ENCODE data around the gene PRDM15.

PRDM15 gene

GRCh38 chr21:41864311-41865001 lies 14.7 kb downstream of the PRDM15 start:
- DNase-seq (ENCODE audit: low read depth, low spot score) = no peak

DNA sequence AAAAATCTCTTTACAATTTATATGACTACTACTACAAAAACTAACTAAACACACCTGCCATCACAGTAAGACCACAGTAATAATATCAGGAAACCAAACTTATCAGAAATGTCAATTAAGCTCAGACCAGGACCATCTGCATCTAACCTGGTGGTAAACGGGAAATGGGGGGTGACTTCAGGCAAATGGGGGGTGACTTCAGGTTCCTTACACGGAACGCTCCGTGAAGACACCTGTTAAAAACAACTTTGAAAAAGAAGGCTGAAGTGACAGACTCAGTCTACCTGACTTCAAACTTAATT lies 15.8 kb downstream of the PRDM15 start:
- no peak for DNase-seq (ENCODE audit: low read depth, low spot score)

GRCh38 chr21:41861987-41862386 lies 17.2 kb downstream of the PRDM15 start:
- no peak for DNase-seq (ENCODE audit: low read depth, low spot score)

GRCh38 chr21:41861255-41861654 lies 17.9 kb downstream of the PRDM15 start:
- no peak for DNase-seq (ENCODE audit: low read depth, low spot score)

DNA sequence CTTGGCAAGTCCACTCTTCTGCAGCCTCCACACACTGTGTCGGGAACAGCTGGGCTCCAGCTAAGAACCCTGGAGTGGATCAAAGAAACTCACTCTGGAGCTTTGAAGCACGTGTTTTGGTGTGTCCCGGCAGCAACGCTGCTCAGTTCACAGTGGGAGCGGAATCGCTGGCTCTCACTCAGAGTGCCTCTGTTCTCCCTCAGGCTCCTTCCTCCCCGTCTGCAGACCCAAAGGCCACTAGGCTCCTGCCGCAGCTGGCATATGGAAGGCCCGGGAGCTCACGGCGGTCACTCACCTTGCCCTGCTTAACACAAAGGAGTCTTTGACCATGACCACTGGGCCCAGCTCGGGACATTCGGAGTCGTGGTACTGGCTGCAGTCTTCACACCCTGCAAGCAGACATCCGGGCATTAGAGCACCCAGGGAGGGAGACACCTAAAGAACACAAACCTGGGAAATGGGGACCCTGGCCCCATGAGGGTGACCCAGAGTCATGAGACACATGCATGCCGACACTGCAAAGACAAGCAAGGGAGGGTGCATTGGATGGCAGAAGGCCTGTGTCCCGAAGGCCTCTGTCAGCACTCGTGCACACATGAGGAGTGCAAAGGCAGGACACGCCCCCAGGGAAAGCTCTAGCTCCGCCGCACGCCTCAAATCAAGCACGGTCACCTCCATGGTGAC lies 19.7 kb downstream of the PRDM15 start:
- DNase-seq (ENCODE audit: low read depth, low spot score) = no peak

GRCh38 chr21:41858466-41859296 lies 20.5 kb downstream of the PRDM15 start:
- no peak for DNase-seq (ENCODE audit: low read depth, low spot score)

DNA sequence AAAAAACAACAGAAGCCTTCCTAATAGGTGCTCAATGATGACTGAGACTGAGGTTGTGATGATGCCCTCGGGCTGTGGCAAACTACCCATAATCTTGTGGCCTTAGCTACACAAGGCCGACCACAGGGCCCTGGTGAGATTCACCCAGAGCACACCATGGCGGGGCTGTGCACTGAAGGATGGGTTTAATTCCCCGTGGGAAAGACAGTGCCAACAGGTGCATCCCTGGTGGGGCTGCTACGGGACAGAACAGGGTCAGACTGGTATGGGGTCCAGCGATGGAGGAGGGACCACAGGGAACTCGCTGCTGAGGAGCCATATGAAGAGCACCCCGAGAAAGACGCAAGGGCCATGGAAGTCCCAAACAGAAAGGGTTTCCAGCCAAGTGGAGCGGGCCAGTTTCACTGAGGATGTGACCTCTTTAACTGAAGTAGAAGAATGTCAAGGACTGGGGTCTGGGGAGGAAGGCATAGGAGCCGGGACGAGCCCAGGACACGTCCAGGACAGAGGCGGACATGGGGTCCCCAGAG lies 21.3 kb downstream of the PRDM15 start:
- DNase-seq (ENCODE audit: low read depth, low spot score) = no peak

GRCh38 chr21:41856572-41856971 lies 22.6 kb downstream of the PRDM15 start:
- DNase-seq (ENCODE audit: low read depth, low spot score) = no peak

DNA sequence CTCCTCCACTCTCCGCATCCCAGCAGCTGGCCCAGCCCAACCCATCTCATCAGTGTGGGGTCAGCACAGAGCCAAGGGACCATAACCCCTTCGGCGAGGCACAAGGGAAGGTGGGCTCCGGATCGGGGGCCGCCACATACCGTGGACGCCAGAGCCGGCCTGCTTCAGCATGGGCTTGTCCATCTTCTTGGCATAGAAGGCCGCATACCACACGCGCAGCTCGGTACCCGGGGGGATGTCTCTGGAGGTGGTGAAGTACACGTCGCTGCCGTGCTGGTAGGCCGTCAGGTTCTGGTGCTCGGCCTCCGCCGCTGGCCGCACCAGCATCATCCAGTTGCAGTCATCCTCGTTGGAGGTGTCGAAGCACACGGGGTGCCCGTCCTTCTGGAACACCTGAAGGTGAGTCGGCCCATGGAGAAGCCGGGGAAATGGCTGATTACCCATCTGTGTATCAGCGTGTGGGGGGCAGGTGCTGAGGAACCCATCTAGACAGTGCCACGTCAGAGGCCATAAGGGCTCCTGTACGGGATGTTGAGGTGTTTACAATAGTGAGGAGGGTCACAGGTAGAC lies 24.6 kb downstream of the PRDM15 start:
- DNase-seq (ENCODE audit: low read depth, low spot score) = no peak

- DNase-seq (ENCODE audit: low read depth, low spot score) = no peak
These were observed 26.2 kb downstream of the PRDM15 start for GRCh38 chr21:41852929-41853320.

DNA sequence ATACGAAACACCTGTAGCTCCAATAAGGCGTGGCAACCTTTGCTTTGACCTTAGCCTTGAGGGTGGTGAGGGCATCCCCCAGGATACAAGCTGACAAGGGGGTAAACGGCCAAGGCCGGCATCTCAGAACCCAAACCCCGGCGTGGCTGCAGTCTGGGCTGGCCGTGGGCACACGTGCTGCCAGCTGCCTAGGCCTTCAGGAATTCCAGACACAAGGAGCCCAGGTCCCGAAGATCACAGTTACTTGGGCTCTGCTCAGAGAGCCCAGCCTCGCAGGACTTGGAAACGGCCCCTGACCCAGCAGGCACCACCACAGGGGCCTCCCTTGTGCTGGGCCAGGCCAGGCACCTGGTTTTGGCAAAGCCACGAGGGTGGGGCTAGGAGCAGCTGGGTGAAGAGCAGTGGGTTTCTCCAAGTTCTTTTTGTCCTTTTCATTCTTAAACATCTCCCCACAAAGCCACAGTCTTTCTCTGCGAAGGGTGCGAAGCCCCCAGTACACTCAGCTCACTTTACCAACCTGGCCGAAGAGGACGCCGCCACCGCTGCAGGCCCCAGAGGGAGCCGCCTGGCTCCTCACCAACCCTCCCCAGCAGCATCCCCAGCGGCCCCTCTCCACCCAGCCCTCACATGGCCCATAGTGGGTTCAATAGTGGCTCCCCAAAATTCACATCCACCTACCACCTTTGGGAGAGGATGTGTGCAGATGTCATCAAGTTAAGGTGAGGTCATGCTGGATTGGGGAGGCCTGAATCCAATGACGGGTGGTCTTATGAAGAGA lies 26.8 kb downstream of the PRDM15 start:
- no peak for DNase-seq (ENCODE audit: low read depth, low spot score)

DNA sequence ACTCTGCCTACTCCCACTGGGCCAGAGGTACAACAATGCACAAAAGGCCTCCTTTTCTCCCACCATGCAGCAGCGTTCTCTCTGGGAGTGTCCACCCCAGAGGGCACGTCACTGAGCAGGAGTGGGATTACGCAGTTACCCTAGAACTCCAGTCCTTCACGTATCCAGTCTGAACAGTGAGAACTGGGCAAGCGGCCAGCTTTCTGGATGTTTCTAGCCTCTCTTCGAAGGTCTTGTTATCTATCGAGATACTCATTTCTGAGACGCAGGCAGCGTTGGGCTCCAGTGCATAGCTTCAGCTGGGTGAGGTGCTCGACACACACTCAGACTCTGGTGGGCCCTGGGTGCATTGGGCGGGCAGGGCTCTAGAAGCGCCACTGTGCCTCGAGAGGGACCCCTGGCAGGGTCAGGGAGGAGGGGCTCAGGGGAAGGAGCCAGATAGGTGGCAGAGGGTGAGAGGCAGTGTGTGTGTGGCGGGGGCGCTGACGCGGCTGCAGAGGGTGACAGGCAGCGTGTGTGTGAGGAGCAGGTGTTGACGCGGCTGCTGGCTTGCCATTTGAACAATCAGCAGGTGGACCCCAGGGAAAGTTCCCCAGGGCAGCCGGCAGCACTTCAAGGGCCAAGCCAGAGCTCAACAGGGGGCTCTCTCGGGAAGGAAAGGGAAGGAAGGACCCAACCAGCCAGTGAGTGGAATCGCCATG lies 27.9 kb downstream of the PRDM15 start:
- no peak for DNase-seq (ENCODE audit: low read depth, low spot score)

- no peak for DNase-seq (ENCODE audit: low read depth, low spot score)
These were observed 29.1 kb downstream of the PRDM15 start for GRCh38 chr21:41850085-41850484.

- DNase-seq (ENCODE audit: low read depth, low spot score) = no peak
These were observed 30.1 kb downstream of the PRDM15 start for GRCh38 chr21:41848958-41849580.

DNA sequence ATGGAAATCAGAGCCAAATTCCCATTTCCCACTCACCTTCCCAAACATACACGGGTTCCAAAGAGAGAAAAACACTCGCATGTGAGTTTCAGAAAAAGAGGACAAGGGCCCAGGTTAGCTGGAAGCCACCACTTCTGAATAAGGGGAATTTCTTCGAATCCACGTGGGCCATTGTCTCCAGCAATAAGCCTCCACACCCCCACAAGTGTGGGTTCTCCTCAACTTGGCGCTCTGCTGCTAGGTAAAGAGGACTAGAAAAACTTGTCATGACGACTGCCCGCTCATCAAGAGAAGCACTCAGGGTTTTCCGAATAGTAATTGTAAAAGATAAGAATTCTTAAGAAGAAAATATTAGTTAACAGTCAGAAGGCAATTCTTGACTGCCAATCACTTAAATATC lies 30.6 kb downstream of the PRDM15 start:
- DNase-seq (ENCODE audit: low read depth, low spot score) = no peak

GRCh38 chr21:41847066-41847804 lies 31.9 kb downstream of the PRDM15 start:
- DNase-seq (ENCODE audit: low read depth, low spot score) = no peak

GRCh38 chr21:41846536-41846935 lies 32.6 kb downstream of the PRDM15 start:
- DNase-seq (ENCODE audit: low read depth, low spot score) = no peak

DNA sequence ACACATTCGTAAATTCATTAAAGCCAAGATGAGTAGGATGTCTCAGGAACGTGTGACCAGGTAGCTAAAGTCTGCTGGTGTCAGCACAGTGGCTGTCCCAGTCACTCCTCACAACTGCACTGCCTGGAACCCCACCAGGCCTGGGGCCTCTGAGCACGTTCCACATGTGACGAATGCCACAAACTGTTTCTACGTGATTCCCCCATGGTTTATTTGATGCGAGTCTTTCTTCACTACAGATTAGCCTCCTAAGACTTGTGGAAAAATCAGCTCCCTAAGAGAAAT lies 33.2 kb downstream of the PRDM15 start:
- DNase-seq (ENCODE audit: low read depth, low spot score) = no peak

DNA sequence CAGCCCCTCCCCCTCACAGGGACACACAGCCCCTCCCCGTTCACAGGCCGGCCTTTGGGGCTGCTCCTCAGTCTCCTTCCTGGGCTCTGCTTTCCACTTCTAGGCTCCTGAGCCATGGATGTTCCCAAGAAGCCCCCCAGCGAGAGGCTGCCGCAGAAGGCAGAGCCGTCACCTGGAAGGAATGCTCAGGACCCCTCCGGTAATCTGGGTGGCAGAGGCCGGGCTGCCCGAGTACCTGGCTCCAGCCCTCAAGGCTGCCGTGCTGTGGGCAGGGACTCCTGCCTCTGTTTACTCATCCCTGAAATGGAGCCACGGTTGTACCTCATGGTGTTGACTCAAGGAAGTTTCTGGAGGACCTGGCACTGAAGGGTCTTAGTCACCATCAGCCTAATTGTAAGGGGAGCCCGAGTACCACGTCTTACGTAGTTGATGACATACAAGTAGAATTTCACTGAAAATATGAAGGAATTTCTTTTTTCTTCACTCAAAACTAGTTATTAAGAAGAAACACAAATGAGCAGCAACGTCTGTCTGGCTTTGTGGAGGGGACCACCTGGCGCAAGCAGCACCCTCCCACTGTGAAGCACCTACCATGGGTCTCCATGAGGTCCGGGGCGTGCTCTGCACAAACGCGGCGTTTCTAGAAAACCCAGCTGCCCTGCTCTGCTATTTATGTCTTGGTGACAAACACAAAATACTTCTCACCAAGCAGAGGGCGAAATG lies 33.7 kb downstream of the PRDM15 start:
- no peak for DNase-seq (ENCODE audit: low read depth, low spot score)
